Endothelial cell of umbilical vein (primary cell): Measurements from ENCODE around the gene RPP25L. TPM values are rescaled to one million over a fixed set of nuclear protein-coding genes. Genes with fewer than 3 reads are reported as not detected.
A peak's percentile ranks its signal among the peaks of the same experiment; 100 is the strongest.

ENCODE experiments used
- BruUV-seq: library from RNA; stranded (reverse); fragments of 400-500 nt; replicated peaks from 2 replicates; lab custom pipeline; 2021; lab: Mats Ljungman, UMichigan
- CTCF ChIA-PET: fragments of 300-600, 350-600 bp; sonication (Branson Sonifier 250); formaldehyde crosslinking; loops from one replicate; lab custom pipeline; 2021; ENCODE audit warnings: antibody characterized with exemption, inconsistent platforms; lab: Charles Lee
- POLR2A ChIA-PET: fragments of 300-600, 350-600 bp; sonication (Branson Sonifier 250); formaldehyde crosslinking; loops from one replicate; lab custom pipeline; 2021; ENCODE audit warnings: antibody characterized with exemption, inconsistent platforms; lab: Charles Lee
- DNase-seq: peaks from one replicate; pipeline ENCODE4 v3.0.0-alpha.2; 2011; ENCODE audit warnings: low read depth, low spot score
- FAIRE-seq: peaks from 2 replicates; lab custom pipeline; 2011; peaks lifted over from hg19 to GRCh38; lab: Jason Lieb, UNC
- H2AFZ ChIP-seq: 2 replicates; pipeline ENCODE4 v1.6.0; 2012; ENCODE audit warnings: low read depth, low read length, control low read depth, inconsistent platforms
- H3K27ac ChIP-seq: 2 replicates; pipeline ENCODE4 v1.5.1; 2011; ENCODE audit warnings: low read depth, mild to moderate bottlenecking, control low read depth, low read length, moderate library complexity; ENCODE audit not compliant: insufficient read depth
- H3K27me3 ChIP-seq, 2 experiments: 2 replicates each; pipeline versions ENCODE4 v1.6.0 to v1.6.1; 2011; ENCODE audit warnings: low read length in 2 of 2, mixed read lengths in 1 of 2; ENCODE audit not compliant: control insufficient read depth in 2 of 2, insufficient read depth in 2 of 2
- H3K36me3 ChIP-seq, 2 experiments: 2 replicates in 1 of 2; 3 replicates in 1 of 2; pipeline ENCODE4 v1.5.1; 2011; ENCODE audit warnings: low read length in 2 of 2, mild to moderate bottlenecking in 1 of 2, moderate library complexity in 1 of 2; ENCODE audit not compliant: control insufficient read depth in 2 of 2, insufficient read depth in 2 of 2; ENCODE audit errors: extremely low read depth in 1 of 2
- H3K4me1 ChIP-seq: 3 replicates; pipeline ENCODE4 v1.5.1; 2011; ENCODE audit warnings: mild to moderate bottlenecking, low read length; ENCODE audit not compliant: control insufficient read depth, insufficient read depth; ENCODE audit errors: extremely low read depth
- H3K4me2 ChIP-seq: 2 replicates; pipeline ENCODE4 v1.6.1; 2011; ENCODE audit warnings: low read length, control low read depth, mixed read lengths; ENCODE audit not compliant: insufficient read depth
- H3K4me3 ChIP-seq, 3 experiments: fragments of 200-600 bp in 1 of 3; sonication (generic), shearing (Covaris generic) in 1 of 3; replicated peaks in 1 of 3; 2 replicates each; pipeline ENCODE4 v1.5.1; 2011 to 2016; ENCODE audit warnings: control low read depth in 3 of 3, low read length in 3 of 3, mild to moderate bottlenecking in 2 of 3, inconsistent platforms in 1 of 3, low read depth in 1 of 3, moderate library complexity in 1 of 3; ENCODE audit not compliant: insufficient read depth in 1 of 3
- H3K79me2 ChIP-seq: 2 replicates; pipeline ENCODE4 v1.6.0; 2012; ENCODE audit warnings: low read length, inconsistent platforms; ENCODE audit not compliant: control insufficient read depth, insufficient read depth
- H3K9ac ChIP-seq: replicated peaks from 2 replicates; pipeline ENCODE3; 2011; ENCODE audit warnings: low read length, control low read depth; ENCODE audit not compliant: insufficient read depth; ENCODE audit errors: extremely low read depth
- H3K9me1 ChIP-seq: replicated peaks from 3 replicates; pipeline ENCODE4 v1.6.0; 2011; ENCODE audit warnings: mild to moderate bottlenecking, low read length; ENCODE audit not compliant: control insufficient read depth, insufficient read depth; ENCODE audit errors: extremely low read depth
- H3K9me3 ChIP-seq: replicated peaks from 2 replicates; pipeline ENCODE4 v1.5.1; 2012; ENCODE audit warnings: low read length, inconsistent platforms; ENCODE audit not compliant: control insufficient read depth, insufficient read depth
- H4K20me1 ChIP-seq: replicated peaks from 2 replicates; pipeline ENCODE3; 2011; ENCODE audit warnings: mild to moderate bottlenecking, low read length; ENCODE audit not compliant: control insufficient read depth, insufficient read depth; ENCODE audit errors: extremely low read depth
- EZH2 ChIP-seq: IDR thresholded peaks from 2 replicates; pipeline ENCODE4 v1.6.1; 2012; ENCODE audit warnings: borderline replicate concordance, low read depth, mild to moderate bottlenecking, moderate library complexity, low read length, inconsistent platforms; ENCODE audit not compliant: severe bottlenecking
- FOS ChIP-seq: IDR thresholded peaks from 2 replicates; pipeline ENCODE4 v1.6.1; 2011; ENCODE audit warnings: mild to moderate bottlenecking, low read length, moderate library complexity, borderline replicate concordance; ENCODE audit not compliant: insufficient read depth
- GATA2 ChIP-seq: IDR thresholded peaks from 2 replicates; pipeline ENCODE4 v1.7.0; 2011; ENCODE audit warnings: low read depth, mild to moderate bottlenecking, moderate library complexity, mixed read lengths, low read length; ENCODE audit not compliant: insufficient read length, insufficient read depth
- JUN ChIP-seq: IDR thresholded peaks from 2 replicates; pipeline ENCODE4 v1.6.1; 2011; ENCODE audit warnings: borderline replicate concordance, low read depth; ENCODE audit not compliant: insufficient read length, insufficient read depth
- MYC ChIP-seq: IDR thresholded peaks from one replicate; pipeline ENCODE4 v1.6.1; 2011; ENCODE audit warnings: mild to moderate bottlenecking, low read depth, low read length
- POLR2A ChIP-seq: IDR thresholded peaks from 2 replicates; pipeline ENCODE4 v1.6.1; 2012; ENCODE audit warnings: low read depth, mild to moderate bottlenecking, control low read depth, low read length
- POLR2AphosphoS5 ChIP-seq: IDR thresholded peaks from 2 replicates; pipeline ENCODE4 v1.6.1; 2012; ENCODE audit warnings: low read depth, mild to moderate bottlenecking, control low read depth, low read length, moderate library complexity; ENCODE audit not compliant: insufficient read depth
- dilution Hi-C: fragments of 300-500 bp; cut with MboI; formaldehyde crosslinking; loops from one replicate; pipeline ENCODE4 v1.15.0; 2019; ENCODE audit warnings: low sequenced_read_pairs; ENCODE audit not compliant: extremely low pct_ligation_motif_present
- intact Hi-C: fragments of 100-400 bp; cut with micrococcal nuclease; formaldehyde crosslinking; loops from one replicate; pipeline ENCODE4 v1.10.0; 2022
- polyA plus RNA-seq, 4 experiments: library from polyadenylated mRNA; depleted of rRNA in 3 of 4; stranded (reverse) in 3 of 4; unstranded in 1 of 4; fragments of >200 nt; gene quantifications; 2 replicates each; pipeline versions ENCODE4 v1.2.1 to v1.2.3, GENCODE V29; 2011 to 2012; ENCODE audit warnings: missing spikeins in 1 of 4
- total RNA-seq: library from RNA; stranded (reverse); gene quantifications from 2 replicates; pipeline ENCODE4 v1.2.3, GENCODE V29; 2021
- TF ChIP-seq, protein P1 (sequence below): IDR thresholded peaks from 2 replicates; pipeline ENCODE4 v1.6.1; 2011; ENCODE audit not compliant: insufficient read depth, insufficient read length
- TF ChIP-seq, protein P2 (sequence below), 2 donors: IDR thresholded peaks; 1 replicate in 1 of 2; 2 replicates in 1 of 2; pipeline ENCODE4 v1.5.1; 2011; ENCODE audit warnings: low read length in 2 of 2, mild to moderate bottlenecking in 2 of 2, moderate library complexity in 2 of 2, control low read depth in 1 of 2, inconsistent platforms in 1 of 2, low read depth in 1 of 2; ENCODE audit not compliant: insufficient read depth in 1 of 2; ENCODE audit errors: extremely low read depth in 1 of 2

RPP25L gene
- total and polyA plus RNA-seq, 2 donors (not counting 3 experiments of a cell fraction or from before 2014, with no cell fraction given) = 15.7 to 41.0 TPM

DNA sequence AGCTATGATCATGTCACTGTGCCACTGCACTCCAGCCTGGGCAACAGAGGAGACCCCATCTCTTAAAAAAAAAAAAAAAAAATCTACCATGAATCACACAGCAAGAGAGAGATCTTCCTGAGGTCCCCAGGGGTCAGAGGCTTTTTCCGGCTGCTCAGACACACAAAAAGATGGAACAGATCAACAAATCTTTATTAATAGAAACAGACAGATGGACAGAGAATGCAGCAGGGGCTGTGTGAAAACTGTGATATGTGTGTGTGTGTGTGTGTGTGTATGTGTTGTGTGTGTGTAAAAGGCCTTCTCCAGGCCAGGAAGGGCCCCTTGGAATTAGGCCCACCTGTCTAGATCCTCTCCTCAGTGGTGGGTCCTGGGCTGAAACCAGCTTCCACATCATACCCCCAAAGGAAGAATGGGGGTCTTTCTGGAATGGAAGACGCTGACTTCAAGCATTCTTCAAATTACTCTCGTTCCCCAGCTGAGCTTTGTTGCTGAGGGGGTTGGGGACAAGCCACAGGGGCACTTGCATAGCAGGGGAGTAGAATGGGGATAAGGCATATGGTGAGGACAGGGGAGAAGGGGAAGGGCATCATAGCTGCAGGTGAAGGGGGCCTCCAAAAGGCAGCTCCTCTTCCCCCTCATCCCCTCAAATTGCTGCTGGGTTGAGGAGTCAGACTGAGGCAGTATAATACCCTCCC is 22.8 kb upstream of the RPP25L start:
- Histone ChIP-seq H3K4me1 (peaks cover 16% of the 10 kb centered on the region), H3K27ac (no peak overlapping the region), H2AFZ (no peak overlapping the region), H3K79me2 (peaks cover 19% of the 10 kb centered on the region), H3K9me3 (no peaks in the 10 kb centered on the region), H4K20me1 (no peaks in the 10 kb centered on the region), H3K36me3 (peaks cover 0 to 2% of the 10 kb centered on the region in 2 experiments), H3K9ac (no peak overlapping the region), H3K9me1 (no peaks in the 10 kb centered on the region), H3K4me2 (no peak overlapping the region), H3K27me3 (peaks cover 15 to 16% of the 10 kb centered on the region in 2 experiments), H3K4me3 (no peak overlapping the region)
- ChIA-PET POLR2A (interaction anchor here (0.7 kb wide), 1 partner anchor 23 kb away, joined by 3 read pairs; the partner anchor contains the start of gene RPP25L), CTCF (interaction anchor here (0.6 to 4.0 kb wide), 19 partner anchors 9 to 254 kb away, joined by 3 to 130 read pairs (median 9); partner anchors contain the start of genes DCTN3, GALT and RPP25L)
- TF ChIP-seq MYC (no peak), JUN (no peak), FOS (no peak), EZH2 (no peak), POLR2A (no peak), POLR2AphosphoS5 (no peak), GATA2 (no peak)
- TF ChIP-seq, protein P1, sequence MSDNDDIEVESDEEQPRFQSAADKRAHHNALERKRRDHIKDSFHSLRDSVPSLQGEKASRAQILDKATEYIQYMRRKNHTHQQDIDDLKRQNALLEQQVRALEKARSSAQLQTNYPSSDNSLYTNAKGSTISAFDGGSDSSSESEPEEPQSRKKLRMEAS = no peak
- TF ChIP-seq, protein P2, sequence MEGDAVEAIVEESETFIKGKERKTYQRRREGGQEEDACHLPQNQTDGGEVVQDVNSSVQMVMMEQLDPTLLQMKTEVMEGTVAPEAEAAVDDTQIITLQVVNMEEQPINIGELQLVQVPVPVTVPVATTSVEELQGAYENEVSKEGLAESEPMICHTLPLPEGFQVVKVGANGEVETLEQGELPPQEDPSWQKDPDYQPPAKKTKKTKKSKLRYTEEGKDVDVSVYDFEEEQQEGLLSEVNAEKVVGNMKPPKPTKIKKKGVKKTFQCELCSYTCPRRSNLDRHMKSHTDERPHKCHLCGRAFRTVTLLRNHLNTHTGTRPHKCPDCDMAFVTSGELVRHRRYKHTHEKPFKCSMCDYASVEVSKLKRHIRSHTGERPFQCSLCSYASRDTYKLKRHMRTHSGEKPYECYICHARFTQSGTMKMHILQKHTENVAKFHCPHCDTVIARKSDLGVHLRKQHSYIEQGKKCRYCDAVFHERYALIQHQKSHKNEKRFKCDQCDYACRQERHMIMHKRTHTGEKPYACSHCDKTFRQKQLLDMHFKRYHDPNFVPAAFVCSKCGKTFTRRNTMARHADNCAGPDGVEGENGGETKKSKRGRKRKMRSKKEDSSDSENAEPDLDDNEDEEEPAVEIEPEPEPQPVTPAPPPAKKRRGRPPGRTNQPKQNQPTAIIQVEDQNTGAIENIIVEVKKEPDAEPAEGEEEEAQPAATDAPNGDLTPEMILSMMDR (IDR thresholded peaks at IDR 0.05; ENCODE audit: extremely low read depth in 1 of 2, insufficient read depth in 1 of 2, low read depth in 1 of 2, low read length in 2 of 2) = no peak
- FAIRE-seq = no peak
- BruUV-seq = TSS peak; percentile 62
- intact Hi-C loops = loop anchor here (1.0 kb wide), 2 partner anchors 22 to 86 kb away; partner anchors contain the start of gene RPP25L
- no peak for DNase-seq
- dilution Hi-C loops = no loop called here
